ENCODE measurements around the gene LARP4. TPM values are rescaled to one million over a fixed set of nuclear protein-coding genes. Genes with fewer than 3 reads are reported as not detected.

The LARP4 gene
- total and polyA plus RNA-seq, 2 of the 4 experiments (the other 2 are of a cell fraction): 11.3 to 42.5 TPM

DNA sequence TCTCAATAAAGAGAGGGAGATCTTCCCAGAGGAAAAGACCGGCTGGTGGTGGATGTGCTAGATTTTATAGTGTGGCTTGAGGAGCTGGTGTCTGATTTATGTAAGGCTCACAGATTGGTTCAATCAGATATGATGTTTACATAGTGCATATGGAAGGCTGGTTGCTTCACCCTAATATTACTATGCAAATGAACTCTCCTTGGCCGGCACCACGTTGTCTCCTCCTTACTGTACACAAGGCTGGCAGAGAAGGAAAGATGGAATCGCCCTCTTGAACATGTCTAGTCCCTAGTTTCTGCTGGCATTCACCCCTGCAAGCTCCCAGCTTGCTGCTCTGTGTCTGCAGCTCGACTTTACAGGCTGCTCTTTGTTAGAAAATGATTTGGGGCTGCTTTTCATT, 13.2 kb upstream of the LARP4 start:
- CTCF ChIA-PET: interaction anchor here (0.6 kb wide), 1 partner anchor 247 kb away, joined by 6 read pairs; no protein-coding TSS in a partner anchor
- peak overlapping the region; percentile 66; the same call in 1 of the 2 replicates for H3K14ac ChIP-seq (replicated peaks; ENCODE audit: low read depth, low read length)
- ATAC-seq (ENCODE audit: low read depth): peak; percentile 57
- H4K91ac ChIP-seq (ENCODE audit: insufficient read depth, low read depth, low read length): no peak overlapping the region
- no peak overlapping the region for H4K5ac ChIP-seq (ENCODE audit: low read depth, low read length)
- no peaks in the 10 kb centered on the region for H3K27me3 ChIP-seq (ENCODE audit: control insufficient read depth, insufficient read depth, low read length)
- DNase-seq: no peak
- H3K36me3 ChIP-seq (ENCODE audit: control insufficient read depth, insufficient read depth, low read length): no peaks in the 10 kb centered on the region
- no CpG with 5 or more reads among the region's 5 CpGs for WGBS, 2 experiments (ENCODE audit: extremely low coverage in 2 of 2, insufficient read length in 1 of 2)
- H2AK9ac ChIP-seq (replicated peaks; ENCODE audit: low read depth, low read length, poor library complexity): no peak overlapping the region
- no peaks in the 10 kb centered on the region for H4K20me1 ChIP-seq (ENCODE audit: insufficient read depth, low read length)
- no TSS peak for BruUV-seq (replicated peaks)
- peak overlapping the region; percentile 28 for H2AFZ ChIP-seq (replicated peaks; ENCODE audit: low read length, poor library complexity)
- no peaks in the 10 kb centered on the region for H3K9me3 ChIP-seq (ENCODE audit: control insufficient read depth, insufficient read depth, low read length)
- H4K8ac ChIP-seq (ENCODE audit: low read depth in 2 of 2, low read length in 2 of 2): peak overlapping the region in 1 of 2 experiments; percentile 3; a peak in 1 of 4 replicates
- no peak overlapping the region for H3K27ac ChIP-seq (ENCODE audit: insufficient read depth, low read length)
- in situ Hi-C loops (cut with MboI; ENCODE audit: low sequenced_read_pairs): no loop called here
- H3K79me1 ChIP-seq (ENCODE audit: low read depth in 1 of 2, low read length in 2 of 2): no peaks in the 10 kb centered on the region
- H3K4ac ChIP-seq (ENCODE audit: low read depth, low read length): no peak overlapping the region
- intact Hi-C loops (cut with micrococcal nuclease): no loop called here
- no peak overlapping the region; the same call in 2 of the 3 replicates for H2BK15ac ChIP-seq (ENCODE audit: low read depth, low read length)
- H2BK120ac ChIP-seq (ENCODE audit: low read depth, low read length): peak overlapping the region; percentile 50; the same call in 1 of the 2 replicates
- H2BK20ac ChIP-seq (ENCODE audit: low read depth, low read length): no peak overlapping the region
- peak overlapping the region; percentile 69 for H3K4me2 ChIP-seq (ENCODE audit: low read depth, low read length)
- H3K18ac ChIP-seq (ENCODE audit: low read depth, low read length): no peak overlapping the region
- H3K9me1 ChIP-seq (ENCODE audit: insufficient read depth, low read length): peaks cover 6% of the 10 kb centered on the region; the same call in 1 of the 2 replicates
- H3K9ac ChIP-seq (ENCODE audit: low read depth, low read length): no peak overlapping the region
- no peak overlapping the region for H3K23ac ChIP-seq (ENCODE audit: low read depth, low read length)
- no peak overlapping the region for H3K4me3 ChIP-seq (ENCODE audit: insufficient read depth, low read depth, low read length)
- H3K4me1 ChIP-seq (ENCODE audit: control insufficient read depth, insufficient read depth, low read length): peaks cover 9% of the 10 kb centered on the region
- dilution Hi-C loops (cut with HindIII; ENCODE audit: low sequenced_read_pairs, unreplicated experiment): no loop called here
- H2BK5ac ChIP-seq (ENCODE audit: low read depth, low read length, poor library complexity, severe bottlenecking): no peak overlapping the region
- TF ChIP-seq RAD21 (IDR thresholded peaks at IDR 0.05; ENCODE audit: low read length): no peak
- TF ChIP-seq BHLHE40 (IDR thresholded peaks at IDR 0.05; ENCODE audit: low read depth, low read length): no peak
- TF ChIP-seq MAFK (IDR thresholded peaks at IDR 0.05; ENCODE audit: low read depth, low read length): no peak
- no peak for TF ChIP-seq CHD1 (IDR thresholded peaks at IDR 0.05; ENCODE audit: low read depth, low read length)
- TF ChIP-seq FOS (IDR thresholded peaks at IDR 0.05; ENCODE audit: low read depth, low read length): no peak
- no peak for TF ChIP-seq CEBPB (IDR thresholded peaks at IDR 0.05; ENCODE audit: low read depth, low read length)
- no peak for TF ChIP-seq RCOR1 (IDR thresholded peaks at IDR 0.05; ENCODE audit: insufficient replicate concordance, low read length)
- TF ChIP-seq ELK1 (IDR thresholded peaks at IDR 0.05; ENCODE audit: borderline replicate concordance, low read depth, low read length): no peak
- no peak for TF ChIP-seq NFE2L2 (IDR thresholded peaks at IDR 0.05; ENCODE audit: low read depth, low read length)
- TF ChIP-seq SMC3 (IDR thresholded peaks at IDR 0.05; ENCODE audit: low read depth, low read length): no peak
- no peak for TF ChIP-seq MAZ (IDR thresholded peaks at IDR 0.05; ENCODE audit: borderline replicate concordance, low read depth, low read length)
- no peak for TF ChIP-seq RFX5 (IDR thresholded peaks at IDR 0.05; ENCODE audit: low read depth, low read length)
- no peak for TF ChIP-seq MXI1 (IDR thresholded peaks at IDR 0.05; ENCODE audit: borderline replicate concordance, low read depth, low read length)
- no peak for TF ChIP-seq POLR2A (IDR thresholded peaks at IDR 0.05; ENCODE audit: low read depth, low read length)
- TF ChIP-seq CTCF (conservative IDR thresholded peaks at IDR 0.05; ENCODE audit: low read depth, low read length): no peak
- TF ChIP-seq, protein P1, sequence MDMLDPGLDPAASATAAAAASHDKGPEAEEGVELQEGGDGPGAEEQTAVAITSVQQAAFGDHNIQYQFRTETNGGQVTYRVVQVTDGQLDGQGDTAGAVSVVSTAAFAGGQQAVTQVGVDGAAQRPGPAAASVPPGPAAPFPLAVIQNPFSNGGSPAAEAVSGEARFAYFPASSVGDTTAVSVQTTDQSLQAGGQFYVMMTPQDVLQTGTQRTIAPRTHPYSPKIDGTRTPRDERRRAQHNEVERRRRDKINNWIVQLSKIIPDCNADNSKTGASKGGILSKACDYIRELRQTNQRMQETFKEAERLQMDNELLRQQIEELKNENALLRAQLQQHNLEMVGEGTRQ (IDR thresholded peaks at IDR 0.05; ENCODE audit: low read depth, low read length): no peak
- no peak overlapping the region for H3K56ac ChIP-seq (ENCODE audit: extremely low read depth, insufficient read depth, low read length)
- POLR2A ChIA-PET (ENCODE audit: unreplicated experiment): no interaction called here
- H2AK5ac ChIP-seq (ENCODE audit: low read depth, low read length): no peak overlapping the region

Measured in IMR-90 (cell line).